ENCODE measurements around the gene KRTAP5-3.

GRCh38 chr11:1633864-1634263 is 25.6 kb upstream of the KRTAP5-3 start:
- TF ChIP-seq MAX (IDR thresholded peaks at IDR 0.05): no peak
- no peak for TF ChIP-seq RAD21 (IDR thresholded peaks at IDR 0.05; ENCODE audit: low read depth)
- TF ChIP-seq, protein P1, sequence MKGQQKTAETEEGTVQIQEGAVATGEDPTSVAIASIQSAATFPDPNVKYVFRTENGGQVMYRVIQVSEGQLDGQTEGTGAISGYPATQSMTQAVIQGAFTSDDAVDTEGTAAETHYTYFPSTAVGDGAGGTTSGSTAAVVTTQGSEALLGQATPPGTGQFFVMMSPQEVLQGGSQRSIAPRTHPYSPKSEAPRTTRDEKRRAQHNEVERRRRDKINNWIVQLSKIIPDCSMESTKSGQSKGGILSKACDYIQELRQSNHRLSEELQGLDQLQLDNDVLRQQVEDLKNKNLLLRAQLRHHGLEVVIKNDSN (IDR thresholded peaks at IDR 0.05): no peak
